ENCODE measurements around the gene PRAMEF17. TPM values are rescaled to one million over a fixed set of nuclear protein-coding genes. Genes with fewer than 3 reads are reported as not detected.
A peak's percentile ranks its signal among the peaks of the same experiment; 100 is the strongest.
"Not testable (repeated sequence)": the region's sequence is repeated elsewhere in the genome, so short reads cannot be mapped to it uniquely, and the experiment has no call there.

Gene PRAMEF17, protein sequence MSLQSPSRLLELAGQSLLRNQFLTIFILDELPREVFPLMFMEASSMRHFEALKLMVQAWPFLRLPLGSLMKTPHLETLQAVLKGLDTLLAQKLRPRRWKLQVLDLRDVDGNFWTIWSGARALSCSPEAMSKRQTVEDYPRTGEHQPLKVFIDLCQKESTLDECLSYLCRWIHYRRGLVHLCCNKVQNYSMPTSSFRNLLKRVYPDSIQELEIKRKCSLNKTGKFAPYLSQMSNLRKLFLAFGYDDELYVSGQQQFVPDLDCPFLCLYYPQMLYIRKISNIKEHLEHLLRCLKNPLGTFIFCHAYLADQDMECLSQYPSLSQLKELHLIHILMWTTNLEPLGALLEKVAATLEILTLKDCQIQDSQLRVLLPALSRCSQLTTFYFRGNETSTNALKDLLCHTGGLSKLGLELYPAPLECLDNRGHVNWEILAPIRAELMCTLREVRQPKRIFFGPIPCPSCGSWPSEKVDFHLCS
- not detected for total RNA-seq

DNA sequence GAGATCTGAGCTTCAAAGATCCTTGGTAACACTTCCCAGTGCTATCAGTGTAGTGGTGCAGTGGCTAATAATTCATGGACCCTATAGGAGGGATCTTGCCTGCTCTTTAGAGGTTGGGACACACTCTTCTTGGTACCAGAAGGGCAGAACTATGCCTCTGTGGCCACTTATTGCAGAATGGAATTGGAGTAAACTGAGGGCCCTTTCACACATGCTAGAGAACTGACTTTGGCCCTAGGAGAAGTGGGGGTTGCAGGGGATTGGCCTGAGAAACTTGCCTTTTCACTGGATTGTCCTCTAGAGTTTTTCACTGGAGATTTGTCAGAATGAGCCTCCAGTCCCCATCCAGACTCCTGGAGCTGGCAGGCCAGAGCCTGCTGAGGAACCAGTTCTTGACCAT lies at the start of gene PRAMEF17:
PRAMEF17 (plus strand) TSS at position 301 of the 400 bp plus-strand sequence; CDS start at position 327, 26 bp downstream.
- H3K9me3 ChIP-seq; DNase-seq; H3K36me3 ChIP-seq; intact Hi-C loops (cut with DNase I); H3K4me1 ChIP-seq; H3K4me3 ChIP-seq (replicated peaks in 1 of 3); H3K27ac ChIP-seq; H3K27me3 ChIP-seq: not testable (repeated sequence)

DNA sequence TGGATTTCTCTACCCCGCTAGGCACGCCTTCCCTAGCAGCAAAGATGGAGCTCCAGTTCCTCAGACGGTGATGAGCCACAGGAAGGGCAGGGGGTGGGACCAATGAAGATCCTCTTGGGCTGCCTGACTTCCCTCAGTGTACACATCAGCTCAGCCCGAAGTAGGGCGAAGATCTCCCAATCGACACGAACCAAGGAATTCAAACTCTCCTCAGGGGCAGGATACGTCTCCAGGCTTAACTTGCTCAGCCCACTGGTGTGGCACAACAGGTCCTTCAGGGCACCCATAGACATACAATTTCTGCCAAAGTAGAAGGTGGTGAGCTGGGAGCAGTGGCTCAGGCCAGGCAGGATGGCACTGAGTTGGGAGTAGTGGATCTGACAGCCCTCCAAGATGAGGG lies 46.9 kb upstream of the PRAMEF17 start:
- H3K4me1 ChIP-seq; H3K4me3 ChIP-seq (replicated peaks in 1 of 3); H3K27ac ChIP-seq; H3K36me3 ChIP-seq; DNase-seq; intact Hi-C loops (cut with DNase I); H3K27me3 ChIP-seq; H3K9me3 ChIP-seq: not testable (repeated sequence)
- 89 to 93% methylated on average over 8 of the region's 8 CpGs for WGBS, 2 donors

DNA sequence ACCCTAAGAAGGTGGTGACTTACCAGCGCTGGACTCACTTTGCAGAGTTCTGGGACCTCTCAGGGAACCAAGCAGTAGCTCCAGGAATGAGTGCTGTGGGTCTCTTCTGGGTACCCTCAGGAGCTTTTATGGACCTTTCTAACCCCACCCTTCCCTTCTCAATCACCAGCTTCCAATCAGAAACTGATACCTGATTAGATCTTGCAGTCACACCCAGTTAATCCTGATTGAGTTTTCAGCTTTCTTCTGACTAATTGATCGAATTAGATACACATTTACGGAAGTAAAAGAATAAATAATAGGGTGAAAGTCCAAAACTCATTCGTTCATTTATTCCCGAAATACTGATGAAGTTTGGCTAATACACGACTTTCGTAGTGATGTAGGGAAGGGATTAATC lies 42.4 kb upstream of the PRAMEF17 start, which contains the start of gene PRAMEF14:
PRAMEF14 (minus strand) TSS at position 101 of the 400 bp plus-strand sequence. CDS start 1,820 bp downstream, outside the sequence.
- H3K27me3 ChIP-seq; DNase-seq; intact Hi-C loops (cut with DNase I); H3K4me1 ChIP-seq; H3K36me3 ChIP-seq; H3K9me3 ChIP-seq; H3K27ac ChIP-seq; H3K4me3 ChIP-seq (replicated peaks in 1 of 3): not testable (repeated sequence)
- 68 to 91% methylated on average over 6 to 7 of the region's 7 CpGs for WGBS, 2 donors

DNA sequence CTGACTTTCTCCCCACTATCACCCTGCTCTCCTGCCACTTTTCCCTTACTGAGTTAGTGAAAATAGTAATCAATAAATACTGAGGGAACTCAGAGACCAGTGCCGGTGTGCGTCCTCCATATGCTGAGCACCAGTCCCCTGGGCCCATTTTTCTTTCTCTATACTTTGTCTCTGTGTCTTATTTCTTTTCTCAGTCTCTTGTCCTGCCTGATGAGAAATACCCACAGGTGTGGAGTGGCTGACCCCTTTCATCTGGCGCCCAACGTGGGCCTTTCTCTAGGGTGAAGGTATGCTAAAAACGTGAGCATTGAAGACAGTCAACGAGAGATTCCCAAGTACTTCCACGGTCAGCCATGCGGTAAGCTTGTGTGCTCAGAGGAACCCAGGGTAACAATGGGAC lies 36.0 kb upstream of the PRAMEF17 start:
- H3K4me3 ChIP-seq (replicated peaks in 1 of 3); DNase-seq; H3K4me1 ChIP-seq; H3K27me3 ChIP-seq; intact Hi-C loops (cut with DNase I); H3K36me3 ChIP-seq; H3K9me3 ChIP-seq; H3K27ac ChIP-seq: not testable (repeated sequence)
- WGBS, 2 donors, result 78 to 82% methylated on average over 6 to 8 of the region's 8 CpGs

DNA sequence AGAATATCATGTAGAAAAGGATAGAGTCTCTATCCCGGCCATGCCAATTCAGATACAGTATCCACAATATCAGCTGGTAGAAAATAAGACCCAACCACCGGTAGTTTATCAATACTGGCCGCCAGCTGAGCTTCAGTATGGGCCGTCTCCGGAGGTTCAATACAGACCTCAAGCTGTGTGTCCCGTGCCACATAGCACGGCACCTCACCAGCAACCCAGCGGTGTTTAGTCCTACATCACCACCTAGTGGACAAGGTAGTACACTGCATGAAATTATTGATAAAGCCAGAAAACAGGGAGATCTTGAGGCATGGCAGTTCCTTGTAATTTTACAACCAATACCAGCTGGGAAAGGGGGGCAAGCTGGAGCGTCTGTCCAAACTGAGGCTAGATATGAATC lies 35.0 kb upstream of the PRAMEF17 start:
- intact Hi-C loops (cut with DNase I); H3K36me3 ChIP-seq; H3K4me1 ChIP-seq; H3K27ac ChIP-seq; H3K27me3 ChIP-seq; DNase-seq; H3K4me3 ChIP-seq (replicated peaks in 1 of 3); H3K9me3 ChIP-seq: not testable (repeated sequence)
- WGBS, 2 donors, result no CpG with 5 or more reads among the region's 9 CpGs

DNA sequence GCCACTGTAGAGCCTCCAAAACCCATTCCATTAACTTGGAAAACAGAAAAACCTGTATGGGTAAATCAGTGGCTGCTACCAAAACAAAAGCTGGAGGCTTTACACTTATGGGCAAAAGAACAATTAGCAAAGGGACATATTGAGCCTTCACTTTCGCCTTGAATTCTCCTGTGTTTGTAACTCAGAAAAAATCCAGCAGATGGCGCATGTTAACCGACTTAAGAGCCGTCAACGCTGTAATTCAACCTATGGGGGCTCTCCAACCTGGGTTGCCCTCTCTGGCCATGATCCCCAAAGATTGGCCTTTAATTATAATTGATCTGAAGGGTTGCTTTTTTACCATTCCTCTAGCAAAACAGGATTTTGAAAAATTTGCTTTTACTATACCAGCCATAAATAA lies 32.7 kb upstream of the PRAMEF17 start:
- H3K4me1 ChIP-seq; H3K36me3 ChIP-seq; H3K27ac ChIP-seq; H3K9me3 ChIP-seq; H3K27me3 ChIP-seq; H3K4me3 ChIP-seq (replicated peaks in 1 of 3); intact Hi-C loops (cut with DNase I): not testable (repeated sequence)
- 1 to 3% methylated on average over 5 of the region's 5 CpGs for WGBS, 2 donors
- peak; percentile 9 to 14 for DNase-seq
- TF ChIP-seq, protein P1, sequence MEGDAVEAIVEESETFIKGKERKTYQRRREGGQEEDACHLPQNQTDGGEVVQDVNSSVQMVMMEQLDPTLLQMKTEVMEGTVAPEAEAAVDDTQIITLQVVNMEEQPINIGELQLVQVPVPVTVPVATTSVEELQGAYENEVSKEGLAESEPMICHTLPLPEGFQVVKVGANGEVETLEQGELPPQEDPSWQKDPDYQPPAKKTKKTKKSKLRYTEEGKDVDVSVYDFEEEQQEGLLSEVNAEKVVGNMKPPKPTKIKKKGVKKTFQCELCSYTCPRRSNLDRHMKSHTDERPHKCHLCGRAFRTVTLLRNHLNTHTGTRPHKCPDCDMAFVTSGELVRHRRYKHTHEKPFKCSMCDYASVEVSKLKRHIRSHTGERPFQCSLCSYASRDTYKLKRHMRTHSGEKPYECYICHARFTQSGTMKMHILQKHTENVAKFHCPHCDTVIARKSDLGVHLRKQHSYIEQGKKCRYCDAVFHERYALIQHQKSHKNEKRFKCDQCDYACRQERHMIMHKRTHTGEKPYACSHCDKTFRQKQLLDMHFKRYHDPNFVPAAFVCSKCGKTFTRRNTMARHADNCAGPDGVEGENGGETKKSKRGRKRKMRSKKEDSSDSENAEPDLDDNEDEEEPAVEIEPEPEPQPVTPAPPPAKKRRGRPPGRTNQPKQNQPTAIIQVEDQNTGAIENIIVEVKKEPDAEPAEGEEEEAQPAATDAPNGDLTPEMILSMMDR (IDR thresholded peaks at IDR 0.05), result peak in 5 of 6 experiments; percentile 25 to 63 (median 59)

DNA sequence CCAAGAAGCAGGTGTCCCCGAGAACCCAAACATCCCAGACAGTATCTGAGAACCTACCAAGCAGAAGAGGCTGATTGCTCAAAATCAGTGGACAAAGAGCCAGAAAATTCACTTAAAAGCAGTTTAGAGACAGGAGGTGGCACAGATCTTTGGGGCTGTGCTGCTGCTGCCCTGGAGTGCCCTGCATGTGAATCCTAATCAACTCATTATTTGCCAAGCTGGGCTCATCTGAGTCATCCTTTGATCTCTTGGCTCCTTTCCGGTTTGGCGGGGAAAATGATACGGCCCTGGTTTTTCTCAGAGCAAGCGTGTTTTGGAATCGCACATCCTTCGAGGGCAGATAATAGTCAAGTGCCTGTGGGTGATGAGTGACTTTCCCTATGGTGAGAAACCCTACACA lies 27.1 kb upstream of the PRAMEF17 start:
- H3K36me3 ChIP-seq; intact Hi-C loops (cut with DNase I); H3K27me3 ChIP-seq; H3K4me3 ChIP-seq (replicated peaks in 1 of 3); DNase-seq; H3K9me3 ChIP-seq; H3K27ac ChIP-seq; H3K4me1 ChIP-seq: not testable (repeated sequence)
- 100% methylated on average over 1 of the region's 7 CpGs for WGBS, 2 donors

DNA sequence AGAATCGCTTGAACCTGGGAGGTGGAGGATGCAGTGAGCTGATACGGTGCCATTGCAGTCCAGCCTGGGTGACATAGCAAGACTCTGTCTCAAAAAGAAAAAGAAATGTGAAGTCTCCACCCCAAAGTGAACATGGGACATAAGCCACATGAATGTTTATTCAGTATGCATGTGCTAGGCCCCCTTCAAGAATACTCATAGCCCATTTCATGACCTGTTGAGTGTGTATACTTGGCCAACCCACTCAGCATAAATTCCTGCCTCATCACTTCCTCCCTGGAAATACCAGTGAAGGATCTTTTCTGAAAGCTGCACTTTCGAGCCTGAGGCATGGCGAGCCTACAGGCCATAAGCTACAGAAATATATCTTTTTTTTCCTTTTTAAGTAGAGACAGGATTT lies 24.5 kb upstream of the PRAMEF17 start:
- H3K4me1 ChIP-seq; H3K27me3 ChIP-seq; intact Hi-C loops (cut with DNase I); H3K36me3 ChIP-seq; H3K4me3 ChIP-seq (replicated peaks in 1 of 3); H3K27ac ChIP-seq; DNase-seq; H3K9me3 ChIP-seq: not testable (repeated sequence)
- WGBS, 2 donors, result 48 to 56% methylated on average over 2 to 3 of the region's 4 CpGs

DNA sequence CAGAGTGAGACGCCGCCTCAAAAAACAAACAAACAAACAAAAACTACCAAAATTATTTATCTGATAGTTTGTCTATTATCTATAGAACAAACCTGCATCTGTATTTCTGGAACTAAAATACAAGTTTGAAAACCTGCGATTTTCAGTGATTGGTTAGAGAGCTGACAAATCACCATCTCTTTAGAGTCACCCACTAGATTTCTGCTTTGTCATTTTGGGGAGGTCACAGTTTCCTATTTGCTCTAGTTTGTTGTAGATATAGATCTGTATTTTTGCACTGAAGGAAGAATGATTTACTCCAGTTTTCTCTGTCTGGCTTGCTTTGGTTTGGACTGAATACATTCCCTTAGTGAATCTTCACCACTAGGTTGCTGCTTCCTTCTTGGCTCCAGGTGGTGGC lies 22.9 kb upstream of the PRAMEF17 start:
- not testable (repeated sequence) for H3K27ac ChIP-seq, H3K9me3 ChIP-seq
- 92 to 96% methylated on average over 3 of the region's 3 CpGs for WGBS, 2 donors

DNA sequence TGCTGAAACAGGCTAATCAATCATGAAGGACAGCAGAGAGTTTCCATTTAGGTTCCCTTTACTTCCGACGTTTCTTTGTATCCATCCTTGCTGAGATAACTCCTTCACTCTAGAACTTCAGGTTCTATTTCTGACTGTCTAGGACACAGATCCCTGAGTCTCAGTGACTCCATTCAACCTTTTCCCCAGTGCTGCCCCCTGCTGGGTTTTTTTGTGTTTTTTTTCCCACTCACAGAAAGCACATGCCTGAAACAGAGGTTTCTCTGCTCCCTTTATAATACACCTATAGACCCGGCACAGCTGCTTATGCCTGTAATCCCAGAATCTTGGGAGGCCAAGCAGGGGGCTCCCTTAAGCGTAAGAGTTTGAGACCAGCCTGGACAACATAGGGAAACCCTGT lies 20.9 kb upstream of the PRAMEF17 start:
- H3K4me1 ChIP-seq; H3K36me3 ChIP-seq; H3K4me3 ChIP-seq (replicated peaks in 1 of 3); H3K27me3 ChIP-seq; H3K9me3 ChIP-seq; intact Hi-C loops (cut with DNase I); H3K27ac ChIP-seq: not testable (repeated sequence)
- DNase-seq, result peak; percentile 9
- WGBS, 2 donors, result 73 to 77% methylated on average over 4 of the region's 4 CpGs

More for the DNA sequence above, 22.9 kb upstream of the PRAMEF17 start:
- H3K4me1 ChIP-seq; H3K4me3 ChIP-seq (replicated peaks in 1 of 3); H3K27me3 ChIP-seq; H3K36me3 ChIP-seq; DNase-seq; intact Hi-C loops (cut with DNase I): not testable (repeated sequence)

DNA sequence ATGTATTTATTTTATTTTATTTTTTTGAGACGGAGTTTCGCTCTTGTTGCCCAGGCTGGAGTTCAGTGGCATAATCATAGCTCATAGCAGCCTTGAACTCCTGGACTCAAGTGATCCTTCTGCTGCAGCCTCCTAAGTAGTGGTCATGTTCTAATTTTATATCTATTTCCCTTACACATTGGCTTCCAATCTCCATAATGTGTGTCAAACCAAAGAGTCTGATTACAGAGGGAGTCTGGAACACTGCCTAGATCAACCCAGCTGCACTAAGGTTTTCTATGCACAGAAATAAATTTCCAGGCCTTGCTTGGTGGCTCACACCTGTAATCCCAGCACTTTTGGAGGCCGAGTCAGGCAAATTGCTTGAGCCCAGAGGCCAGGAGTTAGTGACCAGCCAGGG lies 10.4 kb upstream of the PRAMEF17 start:
- H3K27ac ChIP-seq; H3K27me3 ChIP-seq; H3K36me3 ChIP-seq; intact Hi-C loops (cut with DNase I); H3K4me1 ChIP-seq; H3K9me3 ChIP-seq; H3K4me3 ChIP-seq (replicated peaks in 1 of 3); DNase-seq: not testable (repeated sequence)
- 83 to 84% methylated on average over 3 of the region's 3 CpGs for WGBS, 2 donors

DNA sequence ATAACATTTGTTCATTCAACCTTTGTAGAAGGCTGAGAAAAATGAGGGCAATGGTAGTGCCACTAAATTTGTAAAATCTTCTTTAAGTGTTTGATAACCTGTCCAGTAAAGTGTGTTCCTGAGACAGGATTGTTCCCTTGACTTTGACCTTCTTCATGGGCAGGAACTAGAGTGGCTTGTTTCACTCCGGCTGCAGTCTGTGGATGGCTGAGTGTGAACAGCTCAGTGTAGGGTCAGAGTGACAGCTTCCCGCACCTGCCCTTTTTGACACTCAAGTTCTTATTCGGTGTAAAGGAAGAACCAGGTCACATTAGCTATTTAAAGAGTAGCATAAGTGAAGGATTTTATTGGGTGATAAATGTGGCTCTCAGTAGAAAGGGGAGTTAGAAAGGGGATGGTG lies 9.1 kb upstream of the PRAMEF17 start:
- H3K27me3 ChIP-seq; H3K9me3 ChIP-seq; H3K27ac ChIP-seq; DNase-seq; H3K4me3 ChIP-seq (replicated peaks in 1 of 3); H3K4me1 ChIP-seq; intact Hi-C loops (cut with DNase I); H3K36me3 ChIP-seq: not testable (repeated sequence)
- 70 to 75% methylated on average over 3 of the region's 3 CpGs for WGBS, 2 donors
